ENCODE results near the gene MTARC2.

DNA sequence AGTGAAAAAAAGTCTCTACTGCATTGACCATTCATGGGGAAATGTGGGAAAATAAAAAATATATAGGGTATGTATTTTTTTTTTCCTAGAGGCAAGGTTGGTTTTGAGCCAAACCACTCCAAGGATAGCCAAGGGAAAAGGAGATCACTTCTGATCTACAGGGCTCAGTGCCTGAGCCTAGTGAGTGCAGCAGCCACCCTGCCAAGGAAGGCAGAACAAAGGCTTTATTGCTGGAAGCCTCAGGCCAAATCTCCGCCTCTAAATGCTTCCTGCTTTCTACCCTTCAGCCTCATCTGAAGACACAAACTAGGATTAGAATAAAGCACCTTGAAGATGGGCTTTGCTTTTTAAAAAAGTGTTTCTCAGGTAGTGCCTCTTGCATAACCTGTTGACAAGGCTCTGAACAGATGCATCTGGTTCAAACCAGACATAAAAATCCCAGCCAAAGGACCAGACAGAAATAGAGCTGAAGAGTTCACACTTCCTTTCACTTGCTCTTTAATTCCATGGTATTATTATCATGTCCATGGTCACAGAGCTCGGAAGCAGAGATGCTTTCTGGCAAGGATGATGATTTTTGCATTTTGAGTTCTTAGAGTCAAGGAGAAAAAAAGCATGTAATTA is 47.5 kb upstream of the MTARC2 start:
- TF ChIP-seq, protein P1, sequence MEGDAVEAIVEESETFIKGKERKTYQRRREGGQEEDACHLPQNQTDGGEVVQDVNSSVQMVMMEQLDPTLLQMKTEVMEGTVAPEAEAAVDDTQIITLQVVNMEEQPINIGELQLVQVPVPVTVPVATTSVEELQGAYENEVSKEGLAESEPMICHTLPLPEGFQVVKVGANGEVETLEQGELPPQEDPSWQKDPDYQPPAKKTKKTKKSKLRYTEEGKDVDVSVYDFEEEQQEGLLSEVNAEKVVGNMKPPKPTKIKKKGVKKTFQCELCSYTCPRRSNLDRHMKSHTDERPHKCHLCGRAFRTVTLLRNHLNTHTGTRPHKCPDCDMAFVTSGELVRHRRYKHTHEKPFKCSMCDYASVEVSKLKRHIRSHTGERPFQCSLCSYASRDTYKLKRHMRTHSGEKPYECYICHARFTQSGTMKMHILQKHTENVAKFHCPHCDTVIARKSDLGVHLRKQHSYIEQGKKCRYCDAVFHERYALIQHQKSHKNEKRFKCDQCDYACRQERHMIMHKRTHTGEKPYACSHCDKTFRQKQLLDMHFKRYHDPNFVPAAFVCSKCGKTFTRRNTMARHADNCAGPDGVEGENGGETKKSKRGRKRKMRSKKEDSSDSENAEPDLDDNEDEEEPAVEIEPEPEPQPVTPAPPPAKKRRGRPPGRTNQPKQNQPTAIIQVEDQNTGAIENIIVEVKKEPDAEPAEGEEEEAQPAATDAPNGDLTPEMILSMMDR (IDR thresholded peaks at IDR 0.05), result no peak
- no peak for TF ChIP-seq POLR2A (IDR thresholded peaks at IDR 0.05)

Data from esophagus squamous epithelium (tissue), 4 donors.